ENCODE results near the gene GTPBP2. TPM values are rescaled to one million over a fixed set of nuclear protein-coding genes. Genes with fewer than 3 reads are reported as not detected.

Gene GTPBP2
- total and polyA plus RNA-seq, 2 donors (not counting 1 experiment from before 2014, with no cell fraction given), result 80.8 to 103 TPM

GRCh38 chr6:43628393-43629103 lies 516 bp downstream of the GTPBP2 start:
- ChIA-PET CTCF (interaction anchor here (1.0 to 2.5 kb wide), 4 partner anchors 17 to 141 kb away, joined by 4 to 14 read pairs (median 9); no protein-coding TSS in a partner anchor), POLR2A (interaction anchor here (1.0 to 1.7 kb wide), 3 partner anchors 16 to 86 kb away, joined by 3 to 9 read pairs (median 4); partner anchors contain the start of gene RSPH9)
- H3K9me3 ChIP-seq (ENCODE audit: control extremely low read depth in 1 of 3, control insufficient read depth in 2 of 3, insufficient read depth in 1 of 3, low read length in 2 of 3), result peaks cover 0 to 3% (median 0%) of the 10 kb centered on the region in 3 donors
- peak overlapping the region; percentile 90 for H2AFZ ChIP-seq (ENCODE audit: insufficient read depth, low read depth, low read length, poor library complexity, severe bottlenecking)
- peak; percentile 8 for ATAC-seq (ENCODE audit: low read depth)
- H3K4me2 ChIP-seq (replicated peaks; ENCODE audit: low read depth, low read length, poor library complexity, severe bottlenecking), result peak overlapping the region; percentile 96
- WGBS (ENCODE audit: insufficient coverage), result 4% methylated on average over 18 of the region's 25 CpGs
- peak overlapping the region; percentile 57 to 84 for H3K27ac ChIP-seq (ENCODE audit: low read length in 2 of 2)
- peaks cover 22 to 33% of the 10 kb centered on the region in 2 donors for H3K4me1 ChIP-seq (ENCODE audit: control insufficient read depth in 2 of 2, insufficient read depth in 2 of 2, low read length in 2 of 2)
- H3K9ac ChIP-seq (ENCODE audit: low read length), result peak overlapping the region; percentile 97
- no peaks in the 10 kb centered on the region for H3K9me3 Mint-ChIP-seq (ENCODE audit: insufficient read depth)
- intact Hi-C loops (cut with micrococcal nuclease), result loop anchor here (1.0 to 10.0 kb wide), 11 partner anchors 17 to 699 kb away; partner anchors contain the start of genes CNPY3, DNPH1, KLHDC3 and MRPS18A
- H3K79me2 ChIP-seq (ENCODE audit: control insufficient read depth, insufficient read depth, low read length), result peaks cover 25% of the 10 kb centered on the region
- peaks cover 27% of the 10 kb centered on the region for H3K4me1 Mint-ChIP-seq
- H3K27ac Mint-ChIP-seq, result peak overlapping the region; percentile 99
- peaks cover 3% of the 10 kb centered on the region for H4K20me1 ChIP-seq (ENCODE audit: control insufficient read depth, insufficient read depth, low read length, poor library complexity, severe bottlenecking)
- TF ChIP-seq CTCF (IDR thresholded peaks at IDR 0.05) (no peak), EZH2 (IDR thresholded peaks at IDR 0.05; ENCODE audit: borderline replicate concordance, insufficient read depth, low read depth, low read length, poor library complexity, severe bottlenecking) (no peak)
- peak; percentile 69 for DNase-seq
- no peaks in the 10 kb centered on the region for H3K27me3 ChIP-seq (replicated peaks in 1 of 4; ENCODE audit: control extremely low read depth in 1 of 4, control insufficient read depth in 3 of 4, insufficient read depth in 4 of 4, low read length in 3 of 4)
- peak overlapping the region; percentile 79 to 96 (median 86) for H3K4me3 ChIP-seq (ENCODE audit: control extremely low read depth in 1 of 5, extremely low read depth in 1 of 5, insufficient read depth in 1 of 5, low read depth in 2 of 5, low read length in 4 of 5)
- no peaks in the 10 kb centered on the region for H3K27me3 Mint-ChIP-seq
- H3K36me3 ChIP-seq (replicated peaks in 1 of 2; ENCODE audit: control extremely low read depth in 1 of 2, control insufficient read depth in 1 of 2, extremely low read depth in 1 of 2, insufficient read depth in 2 of 2, low read length in 1 of 2), result peaks cover 0 to 34% of the 10 kb centered on the region in 2 experiments
- H3K4me3 Mint-ChIP-seq, result peak overlapping the region; percentile 100
